Type B pancreatic cell (in vitro differentiated cells): ENCODE results near the gene MICAL2. TPM values are rescaled to one million over a fixed set of nuclear protein-coding genes. Genes with fewer than 3 reads are reported as not detected.
A peak's percentile ranks its signal among the peaks of the same experiment; 100 is the strongest.

Experiments
- DNase-seq: peaks from one replicate; pipeline ENCODE4 v3.0.0; 2021; ENCODE audit warnings: mixed read lengths; ENCODE audit not compliant: unreplicated experiment; ENCODE audit errors: extremely low spot score
- H3K27ac Mint-ChIP-seq: 2 replicates; pipeline ENCODE4 v1.8.0; 2021; ENCODE audit warnings: mild to moderate bottlenecking, mixed read lengths
- H3K27me3 Mint-ChIP-seq: 2 replicates; pipeline ENCODE4 v1.8.0; 2021; ENCODE audit warnings: mixed read lengths
- H3K36me3 Mint-ChIP-seq: 2 replicates; pipeline ENCODE4 v1.8.0; 2021; ENCODE audit warnings: mixed read lengths
- H3K4me1 Mint-ChIP-seq: one replicate; pipeline ENCODE4 v1.8.0; 2021; ENCODE audit warnings: mixed read lengths; ENCODE audit not compliant: unreplicated experiment
- H3K4me3 Mint-ChIP-seq: 2 replicates; pipeline ENCODE4 v1.8.0; 2021; ENCODE audit warnings: mild to moderate bottlenecking, mixed read lengths
- H3K9me3 Mint-ChIP-seq: 2 replicates; pipeline ENCODE4 v1.8.0; 2021; ENCODE audit warnings: mixed read lengths
- CTCF ChIP-seq: fragments of 200-600 bp; sonication (generic); conservative IDR thresholded peaks from 2 replicates; pipeline ENCODE4 v1.5.0; 2021; ENCODE audit warnings: antibody characterized with exemption, mild to moderate bottlenecking
- total RNA-seq: library from RNA; stranded (reverse); gene quantifications from 2 replicates; pipeline ENCODE4 v1.2.1, GENCODE V29; 2021; ENCODE audit warnings: low replicate concordance

The MICAL2 gene
- total RNA-seq, 1 donor from 2014 or later, result 38.0 TPM

DNA sequence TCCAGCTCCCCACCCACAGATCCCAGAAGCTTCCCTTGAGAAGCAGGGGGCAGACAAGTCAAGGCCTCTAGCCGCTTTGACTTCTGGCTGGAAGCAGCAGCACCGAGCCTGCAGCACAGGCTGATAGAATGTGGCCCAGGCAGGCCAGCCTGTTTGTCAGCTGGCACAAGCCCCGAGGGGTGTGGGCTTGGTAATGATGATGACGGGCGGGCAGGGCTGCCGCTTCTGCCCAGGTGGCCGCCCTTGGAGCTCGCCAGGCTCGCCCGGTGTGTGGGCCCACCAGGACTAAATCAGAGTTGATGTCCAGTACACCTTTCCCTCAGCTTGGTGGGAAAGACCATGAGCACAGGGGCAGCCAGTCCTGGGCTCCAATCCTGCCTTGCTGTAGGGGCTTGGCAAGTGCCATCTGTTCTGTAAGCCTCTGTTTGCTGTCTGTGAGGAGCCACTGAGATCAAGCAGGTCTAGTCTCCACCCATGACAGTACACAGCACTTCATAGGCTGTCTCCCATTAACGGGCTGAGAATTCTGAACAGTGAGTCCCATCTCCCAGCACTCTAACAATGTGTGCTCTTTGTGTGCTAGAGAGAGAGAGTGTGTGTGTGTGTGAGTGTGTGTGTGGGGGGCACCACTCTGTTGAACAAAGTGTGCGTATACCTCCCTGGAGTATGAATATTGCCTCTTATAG, 26.8 kb downstream of the MICAL2 start:
- H3K27me3 Mint-ChIP-seq, result no peaks in the 10 kb centered on the region
- H3K4me1 Mint-ChIP-seq, result peaks cover 7% of the 10 kb centered on the region
- no peak for DNase-seq
- TF ChIP-seq CTCF, result no peak
- H3K27ac Mint-ChIP-seq, result no peak overlapping the region
- H3K36me3 Mint-ChIP-seq, result no peaks in the 10 kb centered on the region
- H3K9me3 Mint-ChIP-seq, result no peaks in the 10 kb centered on the region
- H3K4me3 Mint-ChIP-seq, result no peak overlapping the region

GRCh38 chr11:12137938-12138731, 27.7 kb downstream of the MICAL2 start:
- no peak overlapping the region for H3K4me3 Mint-ChIP-seq
- DNase-seq, result no peak
- H3K27ac Mint-ChIP-seq, result peak overlapping the region; percentile 41
- H3K27me3 Mint-ChIP-seq, result no peaks in the 10 kb centered on the region
- no peak for TF ChIP-seq CTCF
- no peaks in the 10 kb centered on the region for H3K9me3 Mint-ChIP-seq
- peaks cover 13% of the 10 kb centered on the region for H3K4me1 Mint-ChIP-seq
- H3K36me3 Mint-ChIP-seq, result no peaks in the 10 kb centered on the region

DNA sequence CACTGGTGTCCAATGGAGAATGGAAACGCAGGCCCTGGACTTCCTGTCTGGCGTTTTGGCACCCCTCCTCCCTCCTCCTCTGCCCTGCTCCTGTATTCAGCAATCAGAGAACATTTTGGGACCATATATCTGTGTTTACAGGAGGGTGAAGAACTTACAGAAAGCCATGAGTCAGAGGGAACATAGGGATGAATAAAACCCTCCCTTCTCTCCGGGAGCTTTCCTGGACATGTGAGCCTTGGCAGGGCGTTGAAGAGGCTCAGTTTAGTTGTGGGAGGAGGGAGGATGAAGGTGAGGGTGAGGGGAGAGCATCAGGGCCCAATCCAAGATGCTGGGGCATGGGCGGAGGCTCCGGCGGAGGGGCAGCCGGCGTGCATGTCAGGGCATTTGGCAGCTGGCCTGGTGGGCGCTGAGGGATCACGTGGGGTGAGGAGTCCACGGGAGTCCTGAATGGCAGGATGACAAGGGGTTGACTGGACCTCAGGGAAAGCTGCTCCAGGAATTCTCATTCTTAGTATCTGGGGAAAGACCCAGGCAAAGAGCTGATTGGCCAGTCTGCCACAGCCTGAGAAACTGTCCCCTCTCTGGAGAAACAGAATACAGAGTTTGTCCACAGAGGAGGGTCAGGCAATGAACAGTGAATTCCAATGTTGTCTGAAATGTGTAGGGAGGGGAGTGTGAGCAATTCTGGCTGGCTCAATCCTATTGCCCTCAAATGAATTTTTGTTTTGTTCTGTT, 28.9 kb downstream of the MICAL2 start:
- H3K4me3 Mint-ChIP-seq, result no peak overlapping the region
- no peaks in the 10 kb centered on the region for H3K27me3 Mint-ChIP-seq
- H3K9me3 Mint-ChIP-seq, result no peaks in the 10 kb centered on the region
- H3K4me1 Mint-ChIP-seq, result peaks cover 25% of the 10 kb centered on the region
- DNase-seq, result no peak
- TF ChIP-seq CTCF, result no peak
- H3K36me3 Mint-ChIP-seq, result no peaks in the 10 kb centered on the region
- H3K27ac Mint-ChIP-seq, result no peak overlapping the region

DNA sequence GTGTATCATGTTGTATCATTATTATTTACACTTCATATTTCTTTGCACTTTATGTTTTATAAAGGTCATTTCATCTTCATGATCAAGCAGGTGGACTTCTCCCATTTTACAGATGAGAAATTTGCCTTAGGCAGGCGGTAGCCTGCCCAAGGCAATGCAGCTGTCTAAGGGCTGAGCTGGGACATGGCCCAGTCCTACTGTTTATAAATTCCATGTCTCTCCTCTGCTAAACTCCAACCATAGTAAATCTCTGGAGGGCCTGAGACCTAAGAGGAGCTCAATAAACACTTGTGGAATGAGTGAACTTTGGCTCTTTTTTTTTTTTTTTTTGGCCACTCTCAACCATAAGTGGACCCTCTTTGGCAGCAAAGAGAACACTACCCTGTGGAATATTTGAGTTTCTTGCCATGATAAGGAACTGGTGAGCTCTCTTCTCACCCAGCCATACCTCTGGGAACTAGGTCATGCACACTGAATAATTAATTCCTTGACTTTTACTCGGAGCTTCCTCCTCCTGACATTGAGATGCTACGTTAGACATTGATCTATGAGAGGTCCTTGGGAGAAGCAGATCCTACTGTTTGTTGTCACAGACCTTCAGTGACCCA, 29.9 kb downstream of the MICAL2 start:
- no peaks in the 10 kb centered on the region for H3K9me3 Mint-ChIP-seq
- peaks cover 28% of the 10 kb centered on the region for H3K4me1 Mint-ChIP-seq
- no peaks in the 10 kb centered on the region for H3K27me3 Mint-ChIP-seq
- no peaks in the 10 kb centered on the region for H3K36me3 Mint-ChIP-seq
- no peak overlapping the region for H3K4me3 Mint-ChIP-seq
- peak overlapping the region; percentile 2 for H3K27ac Mint-ChIP-seq
- DNase-seq, result no peak
- TF ChIP-seq CTCF, result no peak

DNA sequence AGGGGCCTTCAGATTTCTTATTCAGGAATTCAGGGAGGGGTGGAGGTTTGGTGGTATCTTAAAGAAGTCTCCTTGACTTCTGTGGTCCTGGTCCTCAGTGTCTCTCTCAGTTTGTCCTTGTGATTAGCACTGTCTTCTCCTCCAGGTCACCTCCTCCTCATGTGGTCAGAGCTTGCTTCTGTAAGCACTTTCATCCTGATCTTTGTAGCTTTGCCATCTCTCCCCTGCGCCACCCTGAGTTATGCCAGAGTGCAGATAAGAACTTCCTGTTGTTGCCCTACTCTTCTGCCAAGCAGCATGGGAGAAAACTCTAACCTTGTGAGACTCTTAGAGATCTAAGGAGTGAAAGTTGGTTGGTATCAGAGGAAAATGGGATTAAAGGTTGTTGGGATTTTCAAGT, 30.9 kb downstream of the MICAL2 start:
- H3K4me1 Mint-ChIP-seq, result peaks cover 28% of the 10 kb centered on the region
- no peaks in the 10 kb centered on the region for H3K36me3 Mint-ChIP-seq
- no peak for TF ChIP-seq CTCF
- no peak overlapping the region for H3K4me3 Mint-ChIP-seq
- no peak for DNase-seq
- no peaks in the 10 kb centered on the region for H3K9me3 Mint-ChIP-seq
- H3K27ac Mint-ChIP-seq, result no peak overlapping the region
- no peaks in the 10 kb centered on the region for H3K27me3 Mint-ChIP-seq
